ENCODE results near the gene IGF2BP2.

The IGF2BP2 gene

GRCh38 chr3:185733980-185734724, 90.7 kb downstream of the IGF2BP2 start:
- no peak for DNase-seq (ENCODE audit: low spot score)

GRCh38 chr3:185732782-185733181, 92.1 kb downstream of the IGF2BP2 start:
- DNase-seq (ENCODE audit: low spot score): no peak

GRCh38 chr3:185730550-185730949, 94.3 kb downstream of the IGF2BP2 start:
- no peak for DNase-seq (ENCODE audit: low spot score)

- no peak for DNase-seq (ENCODE audit: low spot score)
Measured at GRCh38 chr3:185729337-185730055, 95.3 kb downstream of the IGF2BP2 start.

- no peak for DNase-seq (ENCODE audit: low spot score)
Measured at GRCh38 chr3:185728630-185729336, 96.1 kb downstream of the IGF2BP2 start.

GRCh38 chr3:185727873-185728272, 97.0 kb downstream of the IGF2BP2 start:
- no peak for DNase-seq (ENCODE audit: low spot score)

- DNase-seq (ENCODE audit: low spot score): no peak
Measured at GRCh38 chr3:185726254-185726967, 98.4 kb downstream of the IGF2BP2 start.

GRCh38 chr3:185724761-185725160, 100.1 kb downstream of the IGF2BP2 start:
- DNase-seq (ENCODE audit: low spot score): no peak

- no peak for DNase-seq (ENCODE audit: low spot score)
Measured at GRCh38 chr3:185724251-185724650, 100.6 kb downstream of the IGF2BP2 start.

GRCh38 chr3:185722881-185723280, 102.0 kb downstream of the IGF2BP2 start:
- no peak for DNase-seq (ENCODE audit: low spot score)

GRCh38 chr3:185721970-185722369, 102.9 kb downstream of the IGF2BP2 start:
- DNase-seq (ENCODE audit: low spot score): no peak

GRCh38 chr3:185720326-185720725, 104.5 kb downstream of the IGF2BP2 start:
- no peak for DNase-seq (ENCODE audit: low spot score)

GRCh38 chr3:185718736-185719593, 105.9 kb downstream of the IGF2BP2 start:
- DNase-seq (ENCODE audit: low spot score): no peak

- DNase-seq (ENCODE audit: low spot score): no peak
Measured at GRCh38 chr3:185717627-185718402, 107.0 kb downstream of the IGF2BP2 start.

- no peak for DNase-seq (ENCODE audit: low spot score)
Measured at GRCh38 chr3:185717121-185717520, 107.7 kb downstream of the IGF2BP2 start.

GRCh38 chr3:185716436-185717108, 108.3 kb downstream of the IGF2BP2 start:
- DNase-seq (ENCODE audit: low spot score): no peak

- DNase-seq (ENCODE audit: low spot score): no peak
Measured at GRCh38 chr3:185715091-185715490, 109.8 kb downstream of the IGF2BP2 start.

- DNase-seq (ENCODE audit: low spot score): no peak
Measured at GRCh38 chr3:185714085-185714484, 110.8 kb downstream of the IGF2BP2 start.

- DNase-seq (ENCODE audit: low spot score): no peak
Measured at GRCh38 chr3:185713015-185713414, 111.8 kb downstream of the IGF2BP2 start.

- DNase-seq (ENCODE audit: low spot score): no peak
Measured at GRCh38 chr3:185712337-185712736, 112.5 kb downstream of the IGF2BP2 start.
